Neutrophil (primary cell): ENCODE results near the gene PTGDR.

Source experiments
- H3K27ac ChIP-seq: fragments of 200-600 bp; sonication (generic); 2 replicates; pipeline ENCODE4 v1.5.1; 2016; ENCODE audit warnings: mild to moderate bottlenecking, moderate library complexity
- H3K27me3 ChIP-seq: fragments of 200-600 bp; sonication (generic); 2 replicates; pipeline ENCODE4 v1.6.0; 2016; ENCODE audit warnings: mild to moderate bottlenecking
- H3K36me3 ChIP-seq: fragments of 200-600 bp; sonication (generic); 2 replicates; pipeline ENCODE4 v1.5.1; 2017
- H3K4me1 ChIP-seq, 2 experiments: fragments of 200-600 bp in 1 of 2; sonication (generic) in 1 of 2; 1 replicate in 1 of 2; 2 replicates in 1 of 2; pipeline versions ENCODE4 v1.5.1 to v1.6.1; 2013 to 2016; ENCODE audit warnings: low read depth in 1 of 2, low read length in 1 of 2, mild to moderate bottlenecking in 1 of 2, moderate library complexity in 1 of 2; ENCODE audit not compliant: control insufficient read depth in 1 of 2, insufficient read depth in 1 of 2
- H3K4me3 ChIP-seq, 2 experiments: fragments of 200-600 bp in 1 of 2; sonication (generic) in 1 of 2; 1 replicate in 1 of 2; 2 replicates in 1 of 2; pipeline ENCODE4 v1.5.1; 2013 to 2016; ENCODE audit warnings: low read depth in 1 of 2, low read length in 1 of 2, mild to moderate bottlenecking in 1 of 2, moderate library complexity in 1 of 2
- H3K9me3 ChIP-seq: fragments of 200-600 bp; sonication (generic); 2 replicates; pipeline ENCODE4 v1.5.1; 2016
- CTCF ChIP-seq: fragments of 200-600 bp; sonication (generic); IDR thresholded peaks from 2 replicates; pipeline ENCODE4 v1.5.1; 2016; ENCODE audit warnings: antibody characterized with exemption

PTGDR gene

GRCh38 chr14:52251724-52252123, 15.8 kb upstream of the PTGDR start:
- Histone ChIP-seq H3K27me3 (no peaks in the 10 kb centered on the region), H3K9me3 (no peaks in the 10 kb centered on the region), H3K36me3 (no peaks in the 10 kb centered on the region), H3K4me3 (no peak overlapping the region), H3K4me1 (peaks cover 0 to 14% of the 10 kb centered on the region in 2 experiments), H3K27ac (no peak overlapping the region)
- no peak for TF ChIP-seq CTCF

- Histone ChIP-seq H3K9me3 (no peaks in the 10 kb centered on the region), H3K27ac (no peak overlapping the region), H3K36me3 (no peaks in the 10 kb centered on the region), H3K4me1 (peaks cover 0 to 3% of the 10 kb centered on the region in 2 experiments), H3K4me3 (no peak overlapping the region), H3K27me3 (no peaks in the 10 kb centered on the region)
- no peak for TF ChIP-seq CTCF
Measured at GRCh38 chr14:52253503-52253902, 14.0 kb upstream of the PTGDR start.

GRCh38 chr14:52254086-52254485, 13.4 kb upstream of the PTGDR start:
- H3K9me3 ChIP-seq, result no peaks in the 10 kb centered on the region
- TF ChIP-seq CTCF, result no peak
- no peaks in the 10 kb centered on the region for H3K36me3 ChIP-seq
- no peak overlapping the region for H3K27ac ChIP-seq
- no peaks in the 10 kb centered on the region for H3K4me1 ChIP-seq
- no peak overlapping the region for H3K4me3 ChIP-seq
- no peaks in the 10 kb centered on the region for H3K27me3 ChIP-seq

GRCh38 chr14:52258783-52259182, 8.7 kb upstream of the PTGDR start:
- Histone ChIP-seq H3K36me3 (no peaks in the 10 kb centered on the region), H3K4me1 (peaks cover 13 to 17% of the 10 kb centered on the region in 2 experiments), H3K4me3 (no peak overlapping the region), H3K27ac (no peak overlapping the region), H3K27me3 (no peaks in the 10 kb centered on the region), H3K9me3 (no peaks in the 10 kb centered on the region)
- TF ChIP-seq CTCF, result no peak

GRCh38 chr14:52259434-52259833, 8.1 kb upstream of the PTGDR start:
- Histone ChIP-seq H3K4me3 (no peak overlapping the region), H3K27ac (no peak overlapping the region), H3K27me3 (no peaks in the 10 kb centered on the region), H3K36me3 (no peaks in the 10 kb centered on the region), H3K4me1 (peaks cover 19 to 23% of the 10 kb centered on the region in 2 experiments), H3K9me3 (no peaks in the 10 kb centered on the region)
- no peak for TF ChIP-seq CTCF

- Histone ChIP-seq H3K4me1 (peaks cover 50 to 55% of the 10 kb centered on the region in 2 experiments), H3K27me3 (no peaks in the 10 kb centered on the region)
- no peak for TF ChIP-seq CTCF
Measured at GRCh38 chr14:52262600-52262999, 4.9 kb upstream of the PTGDR start.

More at GRCh38 chr14:52262600-52262999, 4.9 kb upstream of the PTGDR start:
- no peaks in the 10 kb centered on the region for H3K9me3 ChIP-seq
- peak overlapping the region; percentile 6 for H3K27ac ChIP-seq
- no peak overlapping the region for H3K4me3 ChIP-seq
- no peaks in the 10 kb centered on the region for H3K36me3 ChIP-seq
